ENCODE measurements around the gene COX7A2L.

Gene COX7A2L

DNA sequence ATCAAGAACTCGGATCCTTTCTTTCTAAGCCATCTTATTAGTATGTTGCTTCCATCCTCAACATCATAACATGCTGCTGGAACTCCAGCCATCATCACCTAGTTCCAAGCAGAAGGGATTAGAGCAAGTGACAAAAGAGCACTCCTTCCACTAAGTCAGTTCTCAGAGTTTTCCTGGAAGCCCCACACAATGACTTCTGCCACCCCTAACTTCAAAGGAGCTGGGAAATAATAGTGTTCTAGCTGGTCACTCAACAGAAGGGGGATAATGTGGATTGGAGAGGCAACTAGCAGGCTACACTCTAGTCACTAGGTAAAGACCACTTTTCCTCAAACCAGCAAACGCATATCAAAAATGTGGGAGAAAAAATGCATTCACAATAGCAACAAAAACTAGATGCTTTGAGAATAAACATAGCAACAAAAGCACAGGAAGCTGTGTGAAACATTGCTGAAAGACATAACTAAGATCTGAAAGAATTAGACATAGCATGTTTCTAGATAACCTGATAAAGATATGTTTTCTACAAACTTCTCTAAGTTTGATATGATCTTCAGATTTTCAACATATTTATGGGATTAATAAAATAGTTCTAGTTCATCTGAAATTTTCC is 39.5 kb downstream of the COX7A2L start:
- DNase-seq (ENCODE audit: low read depth in 4 of 4, low spot score in 1 of 4) = no peak

DNA sequence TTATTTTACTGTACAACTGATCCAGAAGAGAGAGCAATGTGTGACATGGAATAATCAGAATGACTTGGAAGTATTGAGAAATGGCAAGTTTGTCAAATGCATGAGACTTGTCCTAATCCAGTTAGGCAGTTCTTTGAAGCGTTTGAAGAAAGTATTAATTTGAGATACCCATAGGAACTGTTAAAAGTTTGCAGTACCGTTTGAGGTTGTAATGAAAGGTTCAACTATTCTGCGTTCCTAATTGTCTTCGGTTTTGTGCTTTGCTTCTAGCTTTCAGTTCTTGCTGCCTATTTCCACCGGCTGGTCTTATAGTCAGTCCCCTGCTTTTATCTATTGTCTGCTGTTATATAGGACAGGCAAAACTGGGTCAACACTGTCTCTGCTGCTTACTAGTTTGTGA is 41.8 kb downstream of the COX7A2L start:
- DNase-seq (ENCODE audit: low read depth in 4 of 4, low spot score in 1 of 4) = no peak

DNA sequence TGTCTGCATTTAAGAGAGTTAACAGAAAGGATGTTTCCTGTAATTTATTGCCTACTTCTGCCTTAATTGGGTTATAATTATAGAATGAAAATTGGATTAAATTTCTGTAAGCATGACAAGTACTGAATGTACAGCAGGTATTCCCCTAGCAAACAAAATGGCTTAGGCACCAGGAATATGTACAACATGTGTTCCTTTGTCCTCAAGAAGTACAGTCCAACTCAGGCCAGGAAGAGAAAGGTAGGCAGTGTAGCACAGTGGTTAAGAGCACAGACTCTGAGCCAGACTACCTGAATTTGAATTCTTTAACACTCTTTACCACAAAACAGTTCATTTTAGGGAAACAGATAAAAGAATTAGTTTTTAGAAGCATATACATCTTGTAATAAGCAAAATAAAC is 43.1 kb downstream of the COX7A2L start:
- no peak for DNase-seq (ENCODE audit: low read depth in 4 of 4, low spot score in 1 of 4)

DNA sequence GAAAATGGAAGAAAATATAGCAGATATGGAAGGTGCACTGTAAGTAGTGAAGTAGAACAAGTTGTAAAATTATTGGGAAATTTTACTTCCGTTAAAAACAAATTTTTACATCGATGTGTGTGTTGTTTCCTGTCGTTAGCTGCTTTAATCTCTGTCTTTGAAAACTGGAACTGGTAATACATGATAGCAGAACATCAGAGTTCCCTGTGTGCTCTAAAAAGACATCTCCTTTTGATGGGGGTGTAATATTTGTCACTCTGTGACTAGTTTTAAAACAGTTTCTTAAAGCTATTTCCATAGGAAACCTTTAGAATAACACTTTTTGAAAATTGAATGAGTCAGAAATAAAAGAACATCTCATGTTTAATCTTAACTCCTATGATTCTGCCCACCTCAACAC is 43.5 kb downstream of the COX7A2L start:
- no peak for DNase-seq (ENCODE audit: low read depth in 4 of 4, low spot score in 1 of 4)

DNA sequence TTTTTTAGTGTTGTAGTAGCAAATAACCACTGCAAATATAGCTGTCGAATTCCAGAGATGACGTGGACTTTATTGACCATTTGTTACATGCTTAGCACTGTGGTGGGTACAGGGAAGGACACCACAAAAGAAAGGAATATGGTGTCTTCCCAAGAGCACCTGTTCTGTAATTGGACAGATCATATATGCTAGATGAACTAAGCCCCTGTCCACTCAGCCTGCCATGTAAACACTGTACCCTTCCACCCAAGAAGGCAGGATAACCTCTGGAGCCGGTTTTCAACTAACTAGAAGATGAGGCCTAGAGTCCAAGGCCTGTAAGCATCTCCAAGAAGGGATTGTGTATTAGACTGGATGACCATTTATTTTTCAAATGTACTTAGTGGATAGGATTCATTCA is 44.1 kb downstream of the COX7A2L start:
- no peak for DNase-seq (ENCODE audit: low read depth in 4 of 4, low spot score in 1 of 4)

DNA sequence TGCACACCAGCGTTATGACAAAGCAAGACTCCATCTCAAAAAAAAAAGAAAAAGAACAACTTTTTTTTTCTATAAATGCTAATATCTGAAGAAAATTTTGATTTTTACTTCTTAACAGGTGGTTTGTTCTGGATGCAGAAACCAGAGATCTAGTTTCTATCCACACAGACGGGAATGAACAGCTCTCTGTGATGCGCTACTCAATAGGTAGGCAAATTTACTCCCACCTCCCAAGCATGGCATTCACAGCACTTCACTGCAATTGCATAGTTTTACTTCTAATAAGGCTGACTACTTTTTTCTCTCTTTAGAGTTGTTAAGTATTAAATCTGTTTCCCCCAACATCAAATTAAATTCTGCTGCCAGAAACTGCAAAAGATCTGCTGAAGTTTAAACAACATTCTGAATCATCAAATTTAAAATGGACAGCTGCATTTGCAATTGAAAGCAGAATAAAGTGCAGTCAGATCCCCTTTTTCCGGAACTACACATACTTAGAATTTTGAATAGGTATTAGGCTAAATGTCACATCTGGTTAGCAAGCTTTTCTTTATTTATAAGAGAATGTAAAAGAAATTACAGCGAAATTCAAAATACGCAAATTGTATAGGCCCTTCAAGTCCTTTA is 45.1 kb downstream of the COX7A2L start:
- no peak for DNase-seq (ENCODE audit: low read depth in 4 of 4, low spot score in 1 of 4)

DNA sequence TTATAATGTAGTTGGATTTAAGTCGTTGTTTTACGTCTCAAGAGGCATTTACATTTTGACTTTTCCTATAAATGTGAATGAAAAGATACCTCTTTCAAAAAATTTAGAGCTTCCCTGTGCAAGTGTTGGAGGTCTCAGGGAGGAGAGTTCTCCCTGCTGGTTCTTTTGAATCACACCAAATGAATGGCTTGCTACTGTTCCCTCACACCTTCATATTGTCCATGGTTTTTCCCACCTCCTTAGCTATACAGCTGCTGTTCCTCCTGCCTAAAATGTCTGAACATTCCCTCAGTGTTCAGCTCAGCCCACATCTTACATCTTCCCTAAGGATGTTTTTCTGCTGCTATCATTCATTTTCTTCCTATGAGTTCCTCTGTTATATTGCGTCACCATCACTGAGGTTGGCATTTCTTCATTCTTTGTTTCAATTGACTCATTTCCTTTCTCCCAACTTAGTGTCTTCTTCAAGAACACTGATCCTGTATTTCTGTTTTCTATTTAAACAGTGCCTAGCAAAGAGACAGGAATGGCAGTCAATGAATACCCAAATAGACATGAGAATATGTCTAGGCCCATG is 46.0 kb downstream of the COX7A2L start:
- no peak for DNase-seq (ENCODE audit: low read depth in 4 of 4, low spot score in 1 of 4)

DNA sequence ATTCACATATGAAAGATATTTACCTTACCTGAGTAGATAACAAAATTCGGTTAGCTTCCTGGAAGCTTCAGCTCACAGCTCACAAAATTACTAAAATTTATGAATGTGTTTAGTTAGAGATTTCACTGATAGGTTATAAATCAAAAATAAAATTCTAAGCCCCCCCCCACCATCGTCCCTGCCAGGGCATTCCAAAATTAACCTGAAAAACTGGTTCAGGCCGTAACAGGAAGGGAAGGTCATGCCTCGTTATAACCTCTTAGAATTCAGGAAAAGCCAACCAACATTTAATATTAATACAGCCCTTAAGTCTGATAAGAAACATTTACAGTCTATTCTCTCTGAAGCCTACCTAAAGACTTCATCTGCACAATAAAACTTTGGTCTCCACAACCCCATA is 48.9 kb downstream of the COX7A2L start:
- no peak for DNase-seq (ENCODE audit: low read depth in 4 of 4, low spot score in 1 of 4)

DNA sequence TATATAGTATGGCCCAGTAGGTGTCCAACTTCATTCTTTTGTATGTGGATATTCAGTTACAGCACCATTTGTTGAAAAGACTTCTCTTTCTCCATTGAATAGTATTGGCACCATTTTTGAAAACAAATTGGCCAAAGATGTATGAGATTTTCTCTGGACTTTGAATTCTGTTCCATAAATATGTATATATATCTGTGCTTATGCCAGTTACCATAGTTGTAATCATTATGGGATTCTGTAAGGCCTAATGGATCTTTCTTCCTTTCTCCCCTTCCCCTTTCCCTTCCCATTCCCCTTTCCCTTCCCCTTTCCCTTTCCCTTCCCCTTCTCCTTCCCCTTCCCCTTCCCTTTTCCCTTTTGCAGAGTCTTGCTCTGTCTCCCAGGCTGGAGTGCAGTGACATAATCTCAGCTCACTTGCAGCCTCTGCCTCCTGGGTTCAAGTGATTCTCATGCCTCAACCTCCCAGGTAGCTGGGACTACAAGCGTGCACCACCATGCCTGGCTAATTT is 51.0 kb downstream of the COX7A2L start:
- no peak for DNase-seq (ENCODE audit: low read depth in 4 of 4, low spot score in 1 of 4)

DNA sequence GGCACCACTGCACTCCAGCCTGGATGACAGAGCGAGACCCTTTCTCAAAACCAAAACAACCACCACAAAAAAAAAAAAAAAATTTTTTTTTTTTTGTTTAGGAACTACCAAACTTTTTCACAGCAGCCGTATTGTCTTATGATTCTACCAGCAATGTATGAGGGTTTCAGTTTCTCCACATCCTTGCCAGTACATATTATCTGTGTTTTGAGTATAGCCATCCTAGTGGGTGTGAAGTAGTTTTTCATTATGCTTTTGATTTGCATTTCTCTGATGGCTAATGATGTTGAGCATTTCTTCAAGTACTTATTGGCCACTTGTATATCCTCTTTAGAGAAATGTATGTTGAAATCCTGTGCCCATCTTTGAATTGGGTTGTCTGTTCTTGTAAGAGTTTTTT is 51.7 kb downstream of the COX7A2L start:
- DNase-seq (ENCODE audit: low read depth in 4 of 4, low spot score in 1 of 4) = no peak

DNA sequence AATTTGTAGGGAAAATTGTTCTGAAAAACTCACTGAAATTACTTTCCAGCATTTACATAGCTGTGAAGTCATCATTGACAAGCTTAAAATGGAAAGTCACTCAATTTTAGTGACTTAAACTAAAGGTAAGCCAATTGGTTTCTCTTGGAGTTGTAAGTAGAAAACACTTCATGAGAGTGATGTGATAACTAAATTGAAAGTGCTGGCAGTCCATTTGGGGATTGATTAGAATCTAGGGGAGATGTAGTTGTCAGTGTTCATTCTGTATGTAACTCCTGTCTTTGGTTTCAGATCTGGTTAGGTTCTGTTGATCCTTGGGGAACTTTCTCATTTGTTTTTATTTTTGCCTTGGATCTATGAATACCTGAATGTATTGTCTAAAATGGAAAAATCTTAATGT is 53.8 kb downstream of the COX7A2L start:
- DNase-seq (ENCODE audit: low read depth in 4 of 4, low spot score in 1 of 4) = no peak

DNA sequence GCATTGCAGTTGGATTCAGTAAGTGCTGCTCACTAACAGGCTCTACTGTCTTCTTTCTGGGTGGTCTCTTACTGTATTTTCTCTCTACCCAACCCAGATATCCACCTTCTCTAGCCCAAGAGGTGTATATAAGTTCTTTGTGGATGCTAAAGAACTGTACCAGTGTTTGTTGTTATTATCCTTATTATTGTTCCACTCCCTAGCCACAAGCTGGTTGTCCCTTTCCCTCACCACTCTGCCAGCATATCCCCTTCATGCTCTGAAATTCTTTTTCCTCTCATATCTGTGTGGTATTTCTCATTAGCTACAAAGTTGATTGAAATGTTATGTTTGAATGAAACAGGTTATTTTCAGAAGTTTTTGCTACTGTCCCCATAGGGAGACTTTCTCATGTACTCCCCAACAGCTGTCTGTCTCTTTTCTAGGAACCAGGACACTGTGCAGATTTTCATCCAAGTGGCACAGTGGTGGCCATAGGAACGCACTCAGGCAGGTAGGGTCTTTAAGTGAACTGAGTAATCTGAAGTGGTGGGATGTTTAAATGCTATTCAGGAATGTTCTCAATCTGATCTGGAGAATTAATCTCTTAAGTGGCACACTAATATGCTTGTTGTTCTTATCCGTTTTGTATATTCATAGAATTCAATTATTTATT is 56.8 kb downstream of the COX7A2L start:
- DNase-seq (ENCODE audit: low read depth in 4 of 4, low spot score in 1 of 4) = no peak

DNA sequence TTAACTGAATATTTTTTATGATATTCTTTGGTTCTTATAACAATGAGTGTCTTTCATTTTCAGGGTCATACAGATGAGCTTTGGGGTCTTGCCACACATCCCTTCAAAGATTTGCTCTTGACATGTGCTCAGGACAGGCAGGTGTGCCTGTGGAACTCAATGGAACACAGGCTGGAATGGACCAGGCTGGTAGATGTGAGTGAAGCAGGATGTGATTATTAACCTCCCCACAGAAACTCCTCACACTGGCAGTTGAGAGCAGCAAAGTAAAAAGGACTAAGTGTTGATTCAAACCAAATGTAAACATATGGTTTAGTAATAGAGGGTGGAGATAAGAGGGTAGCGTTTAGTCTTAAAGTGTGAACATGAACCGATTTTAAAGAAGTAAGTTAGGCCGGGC is 57.8 kb downstream of the COX7A2L start:
- no peak for DNase-seq (ENCODE audit: low read depth in 4 of 4, low spot score in 1 of 4)

DNA sequence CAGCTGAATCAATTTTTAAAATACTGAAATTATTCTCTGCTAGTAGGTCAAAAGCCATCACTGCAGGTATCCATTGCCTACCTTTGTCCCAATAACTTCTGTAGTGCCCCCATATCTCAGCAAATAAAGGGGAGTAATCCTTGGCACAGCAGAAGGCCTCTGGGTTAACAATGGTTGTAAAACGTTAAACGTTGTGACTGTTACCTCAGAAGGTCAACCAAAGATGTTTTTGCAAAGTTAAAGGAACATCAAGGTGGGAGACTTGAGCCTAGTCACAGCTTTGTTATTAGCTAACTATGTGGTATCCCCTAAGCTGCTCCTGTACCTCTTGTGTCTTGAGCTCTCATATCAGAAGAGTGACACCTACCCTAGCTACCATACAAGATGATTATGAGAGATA is 60.5 kb downstream of the COX7A2L start:
- no peak for DNase-seq (ENCODE audit: low read depth in 4 of 4, low spot score in 1 of 4)
